A673 (cell line): Measurements from ENCODE around the gene ELMOD3. TPM values are rescaled to one million over a fixed set of nuclear protein-coding genes. Genes with fewer than 3 reads are reported as not detected.
"Not testable (repeated sequence)": the region's sequence is repeated elsewhere in the genome, so short reads cannot be mapped to it uniquely, and the experiment has no call there.

Experiments used
- BruUV-seq: library from RNA; stranded (reverse); fragments of 400-500 nt; replicated peaks from 2 replicates; lab custom pipeline; 2021; lab: Mats Ljungman, UMichigan
- CTCF ChIA-PET: fragments of 300-600 bp; sonication (Branson Sonifier 250); formaldehyde crosslinking; loops from one replicate; lab custom pipeline; 2022; ENCODE audit warnings: antibody characterized with exemption; lab: Charles Lee
- POLR2A ChIA-PET: fragments of 300-600 bp; sonication (Branson Sonifier 250); formaldehyde crosslinking; loops from one replicate; lab custom pipeline; 2022; ENCODE audit warnings: antibody characterized with exemption; ENCODE audit not compliant: low non-redundant PET; lab: Charles Lee
- DNase-seq: peaks from one replicate; pipeline ENCODE4 v3.0.0-alpha.2; 2015; ENCODE audit warnings: low spot score
- H3K27ac ChIP-seq: fragments of 200-600 bp; sonication (generic); 2 replicates; pipeline ENCODE4 v1.5.1; 2016; ENCODE audit warnings: mixed run types, low read depth, mild to moderate bottlenecking, mixed read lengths, antibody characterized with exemption, low read length; ENCODE audit not compliant: poor library complexity, severe bottlenecking
- H3K27me3 ChIP-seq: fragments of 200-600 bp; sonication (generic); replicated peaks from 2 replicates; pipeline ENCODE4 v1.6.1; 2017; ENCODE audit warnings: mixed run types, low read depth, mild to moderate bottlenecking, mixed read lengths, antibody characterized with exemption, low read length; ENCODE audit not compliant: insufficient read depth, poor library complexity
- H3K36me3 ChIP-seq: fragments of 200-600 bp; sonication (generic); 2 replicates; pipeline ENCODE4 v1.6.1; 2016; ENCODE audit warnings: mixed run types, mild to moderate bottlenecking, mixed read lengths, antibody characterized with exemption, low read length; ENCODE audit not compliant: insufficient read depth, poor library complexity, severe bottlenecking
- H3K4me1 ChIP-seq: fragments of 200-600 bp; sonication (generic); 2 replicates; pipeline ENCODE4 v1.6.1; 2017; ENCODE audit warnings: mixed run types, mild to moderate bottlenecking, mixed read lengths, antibody characterized with exemption, low read length; ENCODE audit not compliant: insufficient read depth, poor library complexity, severe bottlenecking
- H3K4me3 ChIP-seq: fragments of 200-600 bp; sonication (generic); 2 replicates; pipeline ENCODE4 v1.5.1; 2016; ENCODE audit warnings: low read depth, mixed run types, mild to moderate bottlenecking, mixed read lengths, low read length; ENCODE audit not compliant: poor library complexity, severe bottlenecking
- H3K9me3 ChIP-seq: fragments of 200-600 bp; sonication (generic); 2 replicates; pipeline ENCODE4 v1.6.1; 2016; ENCODE audit warnings: mixed run types, low read depth, mild to moderate bottlenecking, mixed read lengths, antibody characterized with exemption, low read length; ENCODE audit not compliant: poor library complexity, severe bottlenecking
- CTCF ChIP-seq: fragments of 300-800, 200-600 bp; sonication (generic); conservative IDR thresholded peaks from 2 replicates; pipeline ENCODE4 v1.5.1; 2017; ENCODE audit warnings: low read depth, mild to moderate bottlenecking, antibody characterized with exemption, low read length, moderate library complexity, mixed read lengths
- EZH2 ChIP-seq: fragments of 200-600 bp; sonication (generic); IDR thresholded peaks from 2 replicates; pipeline ENCODE4 v1.6.1; 2017; ENCODE audit warnings: borderline replicate concordance, low read depth, mild to moderate bottlenecking, mixed read lengths, antibody characterized with exemption, low read length; ENCODE audit not compliant: poor library complexity, severe bottlenecking
- intact Hi-C: fragments of 100-400 bp; cut with micrococcal nuclease; formaldehyde crosslinking; loops from one replicate; pipeline ENCODE4 v1.10.0; 2022; ENCODE audit not compliant: unreplicated experiment
- total RNA-seq: library from RNA; stranded (reverse); gene quantifications from 2 replicates; pipeline ENCODE4 v1.2.3, GENCODE V29; 2021

ELMOD3 gene
- total RNA-seq, 1 experiment from 2014 or later, result 13.0 TPM

- intact Hi-C loops, result loop anchor here (10.0 kb wide), 1 partner anchor 218 kb away; no protein-coding TSS in a partner anchor
- peaks cover 17% of the 10 kb centered on the region for H3K4me1 ChIP-seq
- no TSS peak for BruUV-seq
These were observed 27.3 kb upstream of the ELMOD3 start for GRCh38 chr2:85327160-85327821.

GRCh38 chr2:85327822-85328617 is 26.5 kb upstream of the ELMOD3 start, which contains the start of gene TGOLN2:
TGOLN2 (minus strand) TSS chr2:85327989; CDS start chr2:85327962, 27 bp downstream.
- H3K4me1 ChIP-seq, result peaks cover 17% of the 10 kb centered on the region
- H3K4me3 ChIP-seq, result peak within 1 kb of the TSS; percentile 87
- ChIA-PET CTCF (interaction anchor here (0.6 kb wide), 1 partner anchor 1241 kb away, joined by 6 read pairs; no protein-coding TSS in a partner anchor), POLR2A (interaction anchor here (1.1 kb wide), 1 partner anchor 214 kb away, joined by 11 read pairs; no protein-coding TSS in a partner anchor)
- peaks cover 16% of the 10 kb centered on the region for H3K36me3 ChIP-seq
- BruUV-seq, result TSS peak; percentile 96
- no peaks in the 10 kb centered on the region for H3K9me3 ChIP-seq
- no peak for TF ChIP-seq EZH2
- no peak for TF ChIP-seq CTCF
- peak within 1 kb of the TSS; percentile 86 for H3K27ac ChIP-seq
- peak; percentile 97 for DNase-seq
- intact Hi-C loops, result loop anchor here (10.0 kb wide), 1 partner anchor 217 kb away; no protein-coding TSS in a partner anchor
- no peaks in the 10 kb centered on the region for H3K27me3 ChIP-seq

More at GRCh38 chr2:85327160-85327821, 27.3 kb upstream of the ELMOD3 start:
- Histone ChIP-seq H3K9me3 (no peaks in the 10 kb centered on the region), H3K27ac (peak overlapping the region; percentile 86), H3K36me3 (peaks cover 22% of the 10 kb centered on the region), H3K27me3 (no peaks in the 10 kb centered on the region), H3K4me3 (peak overlapping the region; percentile 87)
- CTCF ChIA-PET, result interaction anchor here (0.6 kb wide), 1 partner anchor 1242 kb away, joined by 6 read pairs; no protein-coding TSS in a partner anchor
- POLR2A ChIA-PET, result interaction anchor here (1.1 kb wide), 1 partner anchor 214 kb away, joined by 11 read pairs; no protein-coding TSS in a partner anchor
- TF ChIP-seq EZH2 (no peak), CTCF (no peak)
- DNase-seq, result peak; percentile 43

- CTCF ChIA-PET, result interaction anchor here (0.5 kb wide), 1 partner anchor 29 kb away, joined by 3 read pairs; no protein-coding TSS in a partner anchor
- no TSS peak for BruUV-seq
- no peak for DNase-seq
- Histone ChIP-seq H3K36me3 (peaks cover 8% of the 10 kb centered on the region), H3K4me1 (peaks cover 17% of the 10 kb centered on the region), H3K27me3 (no peaks in the 10 kb centered on the region), H3K4me3 (no peak overlapping the region), H3K27ac (no peak overlapping the region), H3K9me3 (no peaks in the 10 kb centered on the region)
- no peak for TF ChIP-seq EZH2
- TF ChIP-seq CTCF, result no peak
- POLR2A ChIA-PET, result no interaction called here
- intact Hi-C loops, result loop anchor here (10.0 kb wide), 1 partner anchor 216 kb away; no protein-coding TSS in a partner anchor
These were observed 25.4 kb upstream of the ELMOD3 start for GRCh38 chr2:85329181-85329651.

- H3K27ac ChIP-seq, POLR2A ChIA-PET, BruUV-seq, H3K9me3 ChIP-seq, H3K4me3 ChIP-seq, H3K36me3 ChIP-seq, H3K27me3 ChIP-seq, CTCF ChIA-PET, DNase-seq: not testable (repeated sequence)
- intact Hi-C loops, result loop anchor here (10.0 kb wide), 1 partner anchor 215 kb away; no protein-coding TSS in a partner anchor
- peaks cover 17% of the 10 kb centered on the region for H3K4me1 ChIP-seq
These were observed 24.9 kb upstream of the ELMOD3 start for GRCh38 chr2:85329701-85330100.
